ENCODE results near the gene SPATA13.

Gene SPATA13

GRCh38 chr13:24138911-24139310 lies 21.6 kb upstream of the SPATA13 start:
- DNase-seq (ENCODE audit: low read depth) = no peak
- H3K4me3 ChIP-seq (ENCODE audit: low read depth, low read length) = no peak overlapping the region
- TF ChIP-seq, protein P1, sequence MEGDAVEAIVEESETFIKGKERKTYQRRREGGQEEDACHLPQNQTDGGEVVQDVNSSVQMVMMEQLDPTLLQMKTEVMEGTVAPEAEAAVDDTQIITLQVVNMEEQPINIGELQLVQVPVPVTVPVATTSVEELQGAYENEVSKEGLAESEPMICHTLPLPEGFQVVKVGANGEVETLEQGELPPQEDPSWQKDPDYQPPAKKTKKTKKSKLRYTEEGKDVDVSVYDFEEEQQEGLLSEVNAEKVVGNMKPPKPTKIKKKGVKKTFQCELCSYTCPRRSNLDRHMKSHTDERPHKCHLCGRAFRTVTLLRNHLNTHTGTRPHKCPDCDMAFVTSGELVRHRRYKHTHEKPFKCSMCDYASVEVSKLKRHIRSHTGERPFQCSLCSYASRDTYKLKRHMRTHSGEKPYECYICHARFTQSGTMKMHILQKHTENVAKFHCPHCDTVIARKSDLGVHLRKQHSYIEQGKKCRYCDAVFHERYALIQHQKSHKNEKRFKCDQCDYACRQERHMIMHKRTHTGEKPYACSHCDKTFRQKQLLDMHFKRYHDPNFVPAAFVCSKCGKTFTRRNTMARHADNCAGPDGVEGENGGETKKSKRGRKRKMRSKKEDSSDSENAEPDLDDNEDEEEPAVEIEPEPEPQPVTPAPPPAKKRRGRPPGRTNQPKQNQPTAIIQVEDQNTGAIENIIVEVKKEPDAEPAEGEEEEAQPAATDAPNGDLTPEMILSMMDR (IDR thresholded peaks at IDR 0.05; ENCODE audit: control insufficient read depth, extremely low read depth, insufficient read depth) = no peak

DNA sequence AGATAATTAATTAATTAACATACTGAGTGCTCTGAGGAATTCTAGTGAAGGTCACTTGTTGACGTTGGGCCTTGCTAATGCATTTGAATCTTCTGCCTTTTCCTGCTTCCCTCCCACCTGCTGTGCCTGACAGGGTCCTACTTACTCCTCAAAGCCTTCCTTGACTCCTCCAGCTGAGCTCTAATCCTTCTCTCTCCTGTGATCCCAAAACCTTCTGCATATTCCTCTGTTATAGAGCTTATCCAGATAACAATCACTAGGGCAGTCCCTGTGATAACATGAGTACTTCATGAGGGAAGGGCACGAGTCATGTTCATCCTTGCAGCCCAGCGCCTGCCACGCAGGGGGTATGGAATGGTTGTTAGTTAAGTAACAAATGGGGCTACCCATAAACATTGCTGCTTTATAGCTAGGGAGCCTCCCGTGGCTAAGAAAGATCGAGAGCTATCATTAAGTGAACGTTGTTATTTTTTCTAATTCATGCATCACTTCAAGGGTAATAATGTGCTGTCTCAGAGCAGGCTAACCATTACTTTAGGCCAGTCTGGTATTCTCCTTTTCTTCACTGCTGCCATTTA lies 19.1 kb upstream of the SPATA13 start:
- no peak overlapping the region for H3K4me3 ChIP-seq (ENCODE audit: low read depth, low read length)
- DNase-seq (ENCODE audit: low read depth) = no peak
- TF ChIP-seq, protein P1 (IDR thresholded peaks at IDR 0.05; ENCODE audit: control insufficient read depth, extremely low read depth, insufficient read depth) = no peak

DNA sequence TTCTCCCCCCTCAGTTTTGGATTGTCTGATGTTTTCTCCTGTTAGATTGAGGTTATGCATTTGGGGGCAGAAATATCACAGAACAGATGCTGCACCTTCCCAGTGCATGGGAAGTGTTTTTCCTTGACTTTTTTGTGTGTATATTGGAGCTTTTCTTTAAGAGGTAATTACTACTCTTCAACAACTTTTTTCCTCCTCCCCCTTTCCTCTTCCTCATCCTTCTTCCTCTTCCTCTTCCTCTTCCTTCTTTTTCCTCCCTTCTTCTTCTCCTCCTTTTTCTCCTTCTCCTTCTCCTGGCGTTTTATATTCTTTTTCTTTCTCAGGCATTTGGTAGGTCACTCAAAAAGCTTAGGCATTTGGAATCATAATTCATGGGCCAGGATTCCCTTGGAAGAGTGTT lies 18.1 kb upstream of the SPATA13 start:
- H3K4me3 ChIP-seq (ENCODE audit: low read depth, low read length) = no peak overlapping the region
- TF ChIP-seq, protein P1 (IDR thresholded peaks at IDR 0.05; ENCODE audit: control insufficient read depth, extremely low read depth, insufficient read depth) = no peak
- DNase-seq (ENCODE audit: low read depth) = no peak

- DNase-seq (ENCODE audit: low read depth) = no peak
- TF ChIP-seq, protein P1 (IDR thresholded peaks at IDR 0.05; ENCODE audit: control insufficient read depth, extremely low read depth, insufficient read depth) = no peak
- H3K4me3 ChIP-seq (ENCODE audit: low read depth, low read length) = no peak overlapping the region
Measured at GRCh38 chr13:24142886-24143285, 17.6 kb upstream of the SPATA13 start.

DNA sequence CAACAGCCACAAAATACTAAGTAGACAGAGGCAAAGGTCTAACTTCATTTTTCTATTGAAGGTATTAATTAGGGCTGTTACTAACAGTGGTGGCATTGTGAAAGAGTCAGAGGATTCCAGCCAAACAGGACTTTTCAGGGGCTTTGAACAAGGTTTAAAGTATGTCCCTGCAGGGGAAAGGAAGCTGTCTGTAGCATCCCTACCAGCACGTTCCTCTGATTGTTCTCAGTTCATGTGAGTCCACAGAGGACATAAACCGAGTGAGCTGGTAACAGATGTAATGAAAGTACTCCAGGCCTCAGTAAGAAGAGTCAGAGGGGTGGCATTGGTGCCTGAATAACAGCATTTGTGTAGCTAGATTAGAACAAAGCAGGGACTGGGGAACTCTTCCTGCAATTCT lies 15.3 kb upstream of the SPATA13 start:
- no peak overlapping the region for H3K4me3 ChIP-seq (ENCODE audit: low read depth, low read length)
- no peak for DNase-seq (ENCODE audit: low read depth)
- TF ChIP-seq, protein P1 (IDR thresholded peaks at IDR 0.05; ENCODE audit: control insufficient read depth, extremely low read depth, insufficient read depth) = no peak

DNA sequence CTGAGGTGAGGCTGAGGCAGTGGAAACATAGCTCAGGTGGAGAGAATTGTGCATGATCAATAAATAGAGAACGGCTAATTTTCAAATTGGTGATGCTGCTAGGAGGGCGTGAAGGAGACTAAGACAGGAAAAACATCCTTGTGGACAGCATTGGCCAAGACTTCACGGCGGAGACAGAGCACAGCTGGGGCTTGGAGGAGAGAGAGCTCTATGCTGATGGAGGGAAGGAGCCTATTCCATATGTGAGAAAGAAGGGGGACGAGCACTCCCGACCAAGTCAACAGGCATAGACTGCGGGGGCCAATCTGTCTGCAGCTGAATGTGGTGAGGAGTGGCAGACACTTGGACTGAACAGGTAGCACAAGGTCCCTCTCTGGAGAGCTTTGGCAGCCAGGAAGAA lies 14.8 kb upstream of the SPATA13 start:
- H3K4me3 ChIP-seq (ENCODE audit: low read depth, low read length) = no peak overlapping the region
- TF ChIP-seq, protein P1 (IDR thresholded peaks at IDR 0.05; ENCODE audit: control insufficient read depth, extremely low read depth, insufficient read depth) = no peak
- no peak for DNase-seq (ENCODE audit: low read depth)

GRCh38 chr13:24146961-24147569 lies 13.5 kb upstream of the SPATA13 start:
- DNase-seq (ENCODE audit: low read depth) = no peak
- H3K4me3 ChIP-seq (ENCODE audit: low read depth, low read length) = no peak overlapping the region
- TF ChIP-seq, protein P1 (IDR thresholded peaks at IDR 0.05; ENCODE audit: control insufficient read depth, extremely low read depth, insufficient read depth) = no peak
